Activated T-cell treated with anti-CD3 and anti-CD28 coated beads, Interleukin-2, amount 50 U/mL, for 72 hours (primary cell): ENCODE measurements around the gene SLC25A30. TPM values are rescaled to one million over a fixed set of nuclear protein-coding genes. Genes with fewer than 3 reads are reported as not detected.
"Not testable (repeated sequence)": the region's sequence is repeated elsewhere in the genome, so short reads cannot be mapped to it uniquely, and the experiment has no call there.

Experiments
- ATAC-seq, 2 donors: fragments of 150-1000 bp; cut with Tn5 transposase; replicated peaks in 1 of 2; 2 replicates each; pipeline ENCODE4 v1.10.0; 2021; ENCODE audit warnings: moderate library complexity in 2 of 2, mild to moderate bottlenecking in 1 of 2
- DNase-seq, 2 donors: peaks; one replicate each; pipeline ENCODE4 v3.0.0; 2021 to 2022; ENCODE audit warnings: mixed read lengths in 1 of 2
- H3K27ac Mint-ChIP-seq: one replicate; pipeline ENCODE4 v1.8.0; 2022; ENCODE audit warnings: mild to moderate bottlenecking, moderate library complexity, mixed read lengths
- H3K27me3 Mint-ChIP-seq: one replicate; pipeline ENCODE4 v1.8.0; 2022; ENCODE audit warnings: low read depth, mixed read lengths
- H3K36me3 Mint-ChIP-seq, 2 donors: one replicate each; pipeline ENCODE4 v1.8.0; 2022; ENCODE audit warnings: mixed read lengths in 2 of 2, mild to moderate bottlenecking in 1 of 2; ENCODE audit not compliant: insufficient read depth in 2 of 2
- H3K4me1 Mint-ChIP-seq: one replicate; pipeline ENCODE4 v1.8.0; 2022; ENCODE audit warnings: low read depth, mixed read lengths
- H3K4me3 Mint-ChIP-seq, 2 donors: one replicate each; pipeline ENCODE4 v1.8.0; 2022; ENCODE audit warnings: mild to moderate bottlenecking in 2 of 2, mixed read lengths in 2 of 2, moderate library complexity in 2 of 2
- H3K9me3 Mint-ChIP-seq, 2 donors: one replicate each; pipeline ENCODE4 v1.8.0; 2022; ENCODE audit warnings: mixed read lengths in 2 of 2
- total RNA-seq, 2 donors: library from RNA; stranded (reverse); gene quantifications; one replicate each; pipeline ENCODE4 v1.2.3, GENCODE V29; 2022

The SLC25A30 gene
- total RNA-seq, 2 donors from 2014 or later = 17.9 to 19.8 TPM

GRCh38 chr13:45439781-45440462, 21.7 kb upstream of the SLC25A30 start:
- H3K36me3 Mint-ChIP-seq = peaks cover 0 to 2% of the 10 kb centered on the region in 2 donors
- no peak overlapping the region for H3K27ac Mint-ChIP-seq
- DNase-seq = no peak
- ATAC-seq = no peak
- no peaks in the 10 kb centered on the region for H3K9me3 Mint-ChIP-seq
- H3K4me1 Mint-ChIP-seq = peaks cover 15% of the 10 kb centered on the region
- no peak overlapping the region for H3K4me3 Mint-ChIP-seq
- H3K27me3 Mint-ChIP-seq = peaks cover 5% of the 10 kb centered on the region

GRCh38 chr13:45439008-45439407, 20.8 kb upstream of the SLC25A30 start:
- no peaks in the 10 kb centered on the region for H3K27me3 Mint-ChIP-seq
- DNase-seq (no peak), ATAC-seq (peak in 1 of 2 donors; percentile 53)
- H3K9me3 Mint-ChIP-seq = no peaks in the 10 kb centered on the region
- H3K36me3 Mint-ChIP-seq = peaks cover 0 to 2% of the 10 kb centered on the region in 2 donors
- no peak overlapping the region for H3K4me3 Mint-ChIP-seq
- H3K4me1 Mint-ChIP-seq = peaks cover 15% of the 10 kb centered on the region
- no peak overlapping the region for H3K27ac Mint-ChIP-seq

- Mint-ChIP-seq H3K27ac (peak overlapping the region; percentile 60), H3K27me3 (no peaks in the 10 kb centered on the region), H3K4me3 (no peak overlapping the region), H3K36me3 (peaks cover 0 to 2% of the 10 kb centered on the region in 2 donors), H3K9me3 (no peaks in the 10 kb centered on the region), H3K4me1 (peaks cover 15% of the 10 kb centered on the region)
- DNase-seq (no peak), ATAC-seq (no peak)
Observed at GRCh38 chr13:45437947-45438346, 19.8 kb upstream of the SLC25A30 start.

- Mint-ChIP-seq H3K36me3 (peaks cover 0 to 1% of the 10 kb centered on the region in 2 donors), H3K27me3 (no peaks in the 10 kb centered on the region), H3K4me1 (peaks cover 11% of the 10 kb centered on the region), H3K4me3 (no peak overlapping the region), H3K9me3 (no peaks in the 10 kb centered on the region), H3K27ac (no peak overlapping the region)
- DNase-seq (no peak), ATAC-seq (no peak)
Observed at GRCh38 chr13:45436953-45437352, 18.8 kb upstream of the SLC25A30 start.

DNA sequence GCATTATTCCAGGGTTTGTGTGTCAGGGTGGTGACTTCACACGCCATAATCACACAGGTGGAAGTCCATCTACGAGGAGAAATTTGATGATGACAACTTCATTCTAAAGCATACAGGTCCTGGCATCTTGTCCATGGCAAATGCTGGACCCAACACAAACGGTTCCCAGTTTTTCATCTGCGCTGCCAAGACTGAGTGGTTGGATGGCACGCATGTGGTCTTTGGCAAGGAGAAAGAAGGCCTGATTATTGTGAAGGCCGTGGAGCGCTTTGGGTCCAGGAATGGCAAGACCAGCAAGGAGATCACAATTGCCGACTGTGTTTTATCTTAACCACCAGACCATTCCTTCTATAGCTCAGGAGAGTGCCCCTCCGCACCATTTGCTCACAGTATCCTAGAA, 18.2 kb upstream of the SLC25A30 start:
- no peaks in the 10 kb centered on the region for H3K9me3 Mint-ChIP-seq
- peaks cover 4% of the 10 kb centered on the region for H3K4me1 Mint-ChIP-seq
- no peak for ATAC-seq
- H3K27ac Mint-ChIP-seq = no peak overlapping the region
- H3K36me3 Mint-ChIP-seq = no peaks in the 10 kb centered on the region
- no peak overlapping the region for H3K4me3 Mint-ChIP-seq
- DNase-seq = no peak
- no peaks in the 10 kb centered on the region for H3K27me3 Mint-ChIP-seq

DNA sequence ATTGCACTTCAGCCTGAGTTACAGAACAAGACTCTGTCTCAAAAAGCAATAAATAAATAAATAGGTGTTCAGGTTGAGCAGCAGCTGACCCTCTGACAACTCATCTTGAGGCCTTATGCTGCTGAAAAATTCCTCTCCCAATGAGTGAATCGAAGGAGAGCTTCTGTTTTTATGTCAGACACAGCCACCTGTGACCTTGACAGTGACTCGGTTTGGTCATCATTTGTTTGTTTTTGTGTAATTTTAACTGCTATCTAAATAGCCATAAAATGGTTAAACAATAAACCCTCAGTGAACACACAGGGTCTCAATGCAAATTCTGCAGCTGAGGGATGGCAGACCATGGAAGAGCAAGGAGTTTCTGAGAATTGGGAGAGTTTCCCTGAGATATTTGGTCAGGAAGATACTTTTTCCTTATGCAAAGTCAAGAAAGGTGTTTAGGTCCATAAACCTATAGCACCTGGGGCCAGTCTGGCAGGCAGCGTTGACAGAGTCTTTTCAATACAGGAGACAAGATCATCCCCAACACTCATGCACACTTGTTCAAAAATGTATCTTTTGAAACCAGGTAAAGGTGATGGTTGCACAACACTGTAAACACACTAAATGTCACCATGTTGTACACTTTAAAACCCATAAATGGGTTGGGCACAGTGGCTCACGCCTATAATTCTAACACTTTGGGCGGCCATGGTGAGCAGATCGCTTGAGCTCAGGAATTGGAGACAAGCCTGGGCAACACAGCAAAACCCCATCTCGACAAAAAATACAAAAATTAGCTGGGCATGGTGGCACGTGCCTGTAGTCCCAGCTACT, 16.6 kb upstream of the SLC25A30 start:
- Mint-ChIP-seq H3K27me3 (no peaks in the 10 kb centered on the region), H3K36me3 (no peaks in the 10 kb centered on the region), H3K4me3 (no peak overlapping the region), H3K27ac (no peak overlapping the region), H3K4me1 (no peaks in the 10 kb centered on the region), H3K9me3 (no peaks in the 10 kb centered on the region)
- ATAC-seq = no peak
- no peak for DNase-seq

- ATAC-seq (no peak), DNase-seq (no peak)
- Mint-ChIP-seq H3K27me3 (no peaks in the 10 kb centered on the region), H3K4me3 (no peak overlapping the region), H3K27ac (no peak overlapping the region), H3K36me3 (no peaks in the 10 kb centered on the region), H3K9me3 (no peaks in the 10 kb centered on the region), H3K4me1 (no peaks in the 10 kb centered on the region)
Observed at GRCh38 chr13:45433381-45433790, 15.2 kb upstream of the SLC25A30 start.

GRCh38 chr13:45432737-45433380, 14.7 kb upstream of the SLC25A30 start:
- no peaks in the 10 kb centered on the region for H3K4me1 Mint-ChIP-seq
- DNase-seq (no peak), ATAC-seq (no peak)
- H3K9me3 Mint-ChIP-seq = no peaks in the 10 kb centered on the region
- H3K27me3 Mint-ChIP-seq = no peaks in the 10 kb centered on the region
- no peak overlapping the region for H3K27ac Mint-ChIP-seq
- no peak overlapping the region for H3K4me3 Mint-ChIP-seq
- H3K36me3 Mint-ChIP-seq = no peaks in the 10 kb centered on the region

GRCh38 chr13:45426056-45426841, 8.1 kb upstream of the SLC25A30 start:
- not testable (repeated sequence) for H3K36me3 Mint-ChIP-seq, ATAC-seq, DNase-seq, H3K4me3 Mint-ChIP-seq, H3K4me1 Mint-ChIP-seq, H3K27ac Mint-ChIP-seq, H3K9me3 Mint-ChIP-seq, H3K27me3 Mint-ChIP-seq

DNA sequence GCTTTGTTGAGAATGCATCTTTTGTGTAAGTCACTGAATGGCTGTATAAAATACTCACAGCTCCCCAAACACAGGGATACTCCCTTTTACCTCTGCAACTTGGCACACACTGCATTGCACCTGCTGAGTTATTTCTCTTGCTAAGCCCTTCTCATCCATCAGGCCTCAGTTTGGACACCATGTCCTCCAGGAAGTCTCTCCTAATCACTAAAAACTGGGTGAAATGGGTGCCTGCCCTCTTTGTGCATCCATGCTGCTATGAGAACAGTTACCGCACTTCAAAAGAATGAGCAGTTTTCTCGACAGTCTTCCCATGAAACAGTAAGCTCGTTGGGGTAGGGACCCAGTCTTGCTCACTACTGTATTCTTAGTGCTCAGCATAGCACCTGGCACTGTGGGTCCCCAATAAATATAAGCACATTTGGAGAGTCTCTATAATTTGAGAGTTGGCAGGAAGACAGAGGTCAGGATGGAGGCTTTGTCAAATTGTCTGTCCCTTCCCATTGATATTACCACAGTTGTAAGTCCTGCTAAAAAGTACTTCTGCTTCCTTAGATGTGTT, 4.6 kb upstream of the SLC25A30 start:
- ATAC-seq = peak in 1 of 2 donors; percentile 29
- H3K27ac Mint-ChIP-seq = no peak overlapping the region
- no peak for DNase-seq

DNA sequence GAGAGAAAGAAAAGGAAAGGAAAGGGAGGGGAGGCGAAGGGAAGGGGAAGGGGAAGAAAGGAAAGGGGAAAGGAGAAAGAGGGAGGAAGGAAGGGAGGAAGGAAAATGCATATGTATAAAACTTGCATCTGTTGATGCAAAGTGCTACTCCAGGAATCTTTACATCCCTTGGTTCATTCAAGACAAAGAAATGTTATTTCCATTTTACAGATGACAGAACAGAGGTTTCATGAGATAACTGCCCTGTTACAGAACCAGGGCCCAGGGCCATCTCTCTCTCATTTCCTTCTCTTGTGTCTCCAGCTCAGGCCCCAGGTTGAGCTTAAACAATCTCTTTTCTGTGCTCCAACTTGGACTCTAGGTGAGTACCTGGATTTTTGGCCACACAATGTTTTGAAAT, 1.8 kb upstream of the SLC25A30 start:
- H3K4me3 Mint-ChIP-seq = peak overlapping the region in 1 of 2 donors; percentile 16
- no peak for DNase-seq
- H3K27me3 Mint-ChIP-seq = no peaks in the 10 kb centered on the region
- no peak overlapping the region for H3K27ac Mint-ChIP-seq
- no peak for ATAC-seq
- no peaks in the 10 kb centered on the region for H3K9me3 Mint-ChIP-seq
- peaks cover 0 to 2% of the 10 kb centered on the region in 2 donors for H3K36me3 Mint-ChIP-seq
- peaks cover 14% of the 10 kb centered on the region for H3K4me1 Mint-ChIP-seq

More for the DNA sequence above, 4.6 kb upstream of the SLC25A30 start:
- Mint-ChIP-seq H3K4me1 (peaks cover 5% of the 10 kb centered on the region), H3K36me3 (no peaks in the 10 kb centered on the region), H3K9me3 (no peaks in the 10 kb centered on the region), H3K4me3 (no peak overlapping the region), H3K27me3 (no peaks in the 10 kb centered on the region)

DNA sequence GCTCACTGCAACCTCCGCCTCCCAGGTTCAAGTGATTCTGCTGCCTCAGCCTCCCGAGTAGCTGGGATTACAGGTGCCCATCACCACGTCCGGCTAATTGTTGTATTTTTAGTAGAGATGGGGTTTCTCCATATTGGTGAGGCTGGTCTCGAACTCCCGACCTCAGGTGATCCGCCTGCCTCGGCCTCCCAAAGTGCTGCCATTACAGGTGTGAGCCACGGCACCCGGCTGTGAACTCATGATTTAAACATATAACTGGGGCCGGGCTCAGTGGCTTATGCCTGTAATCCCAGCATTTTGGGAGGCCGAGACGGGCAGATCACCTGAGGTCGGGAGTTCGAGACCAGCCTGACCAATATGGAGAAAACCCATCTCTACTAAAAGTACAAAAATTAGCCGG, 1.2 kb upstream of the SLC25A30 start:
- H3K9me3 Mint-ChIP-seq, DNase-seq, H3K4me3 Mint-ChIP-seq, H3K27ac Mint-ChIP-seq, H3K36me3 Mint-ChIP-seq, H3K27me3 Mint-ChIP-seq, ATAC-seq: not testable (repeated sequence)
- peaks cover 14% of the 10 kb centered on the region for H3K4me1 Mint-ChIP-seq
